ENCODE measurements around the gene TMIGD1. TPM values are rescaled to one million over a fixed set of nuclear protein-coding genes. Genes with fewer than 3 reads are reported as not detected.

TMIGD1 gene
- total RNA-seq, 2 donors from 2014 or later = not detected

DNA sequence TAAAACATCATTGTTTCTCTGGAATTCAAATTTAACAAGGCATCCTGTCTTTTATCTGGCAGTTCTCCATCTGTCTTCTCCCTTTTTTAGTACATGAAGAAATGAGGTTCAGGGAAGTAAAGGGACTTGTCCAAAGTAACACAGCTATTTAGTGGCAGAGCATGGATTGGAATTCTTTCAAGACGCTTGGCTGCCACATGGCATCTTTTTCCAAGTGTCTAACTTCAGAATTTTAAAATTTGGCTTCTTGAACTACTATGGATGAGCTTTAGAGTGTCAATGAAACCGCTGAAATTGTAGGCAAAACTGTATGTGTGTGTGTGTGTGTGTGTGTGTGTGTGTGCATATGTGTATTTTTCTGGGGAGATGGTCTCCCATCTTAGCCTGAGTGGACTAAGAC is 5.2 kb upstream of the TMIGD1 start:
- Histone ChIP-seq H3K4me3 (no peak overlapping the region), H3K36me3 (no peaks in the 10 kb centered on the region), H3K9me3 (no peaks in the 10 kb centered on the region), H3K27me3 (replicated peaks; ENCODE audit: insufficient read depth) (no peaks in the 10 kb centered on the region), H3K4me1 (ENCODE audit: control insufficient read depth in 1 of 2, low read depth in 2 of 2) (peaks cover 4 to 6% of the 10 kb centered on the region in 2 donors), H3K27ac (no peak overlapping the region)
- TF ChIP-seq, protein P1, sequence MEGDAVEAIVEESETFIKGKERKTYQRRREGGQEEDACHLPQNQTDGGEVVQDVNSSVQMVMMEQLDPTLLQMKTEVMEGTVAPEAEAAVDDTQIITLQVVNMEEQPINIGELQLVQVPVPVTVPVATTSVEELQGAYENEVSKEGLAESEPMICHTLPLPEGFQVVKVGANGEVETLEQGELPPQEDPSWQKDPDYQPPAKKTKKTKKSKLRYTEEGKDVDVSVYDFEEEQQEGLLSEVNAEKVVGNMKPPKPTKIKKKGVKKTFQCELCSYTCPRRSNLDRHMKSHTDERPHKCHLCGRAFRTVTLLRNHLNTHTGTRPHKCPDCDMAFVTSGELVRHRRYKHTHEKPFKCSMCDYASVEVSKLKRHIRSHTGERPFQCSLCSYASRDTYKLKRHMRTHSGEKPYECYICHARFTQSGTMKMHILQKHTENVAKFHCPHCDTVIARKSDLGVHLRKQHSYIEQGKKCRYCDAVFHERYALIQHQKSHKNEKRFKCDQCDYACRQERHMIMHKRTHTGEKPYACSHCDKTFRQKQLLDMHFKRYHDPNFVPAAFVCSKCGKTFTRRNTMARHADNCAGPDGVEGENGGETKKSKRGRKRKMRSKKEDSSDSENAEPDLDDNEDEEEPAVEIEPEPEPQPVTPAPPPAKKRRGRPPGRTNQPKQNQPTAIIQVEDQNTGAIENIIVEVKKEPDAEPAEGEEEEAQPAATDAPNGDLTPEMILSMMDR (IDR thresholded peaks at IDR 0.05) = no peak
- no peak for DNase-seq (ENCODE audit: low spot score)
- ATAC-seq (ENCODE audit: insufficient number of reproducible peaks, low FRiP score, low read depth) = no peak

DNA sequence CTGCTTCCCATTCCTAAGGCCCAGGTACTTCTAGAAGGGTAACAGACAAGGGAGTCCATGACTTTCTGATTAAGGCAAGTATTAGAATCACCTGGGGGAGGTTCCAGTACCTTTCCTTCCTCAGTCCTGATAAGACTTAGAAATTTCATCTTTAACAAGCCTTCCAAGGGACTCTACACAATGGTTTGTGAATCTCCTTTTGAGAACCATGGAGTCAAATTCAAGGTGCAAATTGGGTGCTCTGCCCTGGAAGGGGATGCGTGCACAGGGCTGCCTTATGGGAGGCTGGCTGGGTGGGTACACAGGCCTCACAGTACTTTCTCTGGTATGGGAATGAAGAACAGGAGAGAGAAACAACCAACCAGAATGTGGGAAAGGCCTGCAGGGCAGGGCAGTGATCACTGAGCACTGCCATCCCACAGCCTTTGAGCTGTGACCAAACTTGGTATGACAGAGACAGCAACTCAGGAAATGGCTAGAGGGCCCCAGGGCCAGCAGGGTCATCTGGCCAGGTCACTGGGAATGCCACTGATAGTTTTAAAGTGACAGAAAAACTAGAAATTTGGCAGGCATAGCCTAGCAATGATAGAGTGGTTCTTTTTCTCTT is 3.6 kb upstream of the TMIGD1 start:
- no peak for DNase-seq (ENCODE audit: low spot score)
- H3K36me3 ChIP-seq = no peaks in the 10 kb centered on the region
- H3K4me1 ChIP-seq (ENCODE audit: control insufficient read depth in 1 of 2, low read depth in 2 of 2) = peaks cover 0 to 4% of the 10 kb centered on the region in 2 donors
- no peaks in the 10 kb centered on the region for H3K27me3 ChIP-seq (replicated peaks; ENCODE audit: insufficient read depth)
- no peak overlapping the region for H3K4me3 ChIP-seq
- no peak for ATAC-seq (ENCODE audit: insufficient number of reproducible peaks, low FRiP score, low read depth)
- TF ChIP-seq, protein P1 (IDR thresholded peaks at IDR 0.05) = no peak
- no peaks in the 10 kb centered on the region for H3K9me3 ChIP-seq
- no peak overlapping the region for H3K27ac ChIP-seq

DNA sequence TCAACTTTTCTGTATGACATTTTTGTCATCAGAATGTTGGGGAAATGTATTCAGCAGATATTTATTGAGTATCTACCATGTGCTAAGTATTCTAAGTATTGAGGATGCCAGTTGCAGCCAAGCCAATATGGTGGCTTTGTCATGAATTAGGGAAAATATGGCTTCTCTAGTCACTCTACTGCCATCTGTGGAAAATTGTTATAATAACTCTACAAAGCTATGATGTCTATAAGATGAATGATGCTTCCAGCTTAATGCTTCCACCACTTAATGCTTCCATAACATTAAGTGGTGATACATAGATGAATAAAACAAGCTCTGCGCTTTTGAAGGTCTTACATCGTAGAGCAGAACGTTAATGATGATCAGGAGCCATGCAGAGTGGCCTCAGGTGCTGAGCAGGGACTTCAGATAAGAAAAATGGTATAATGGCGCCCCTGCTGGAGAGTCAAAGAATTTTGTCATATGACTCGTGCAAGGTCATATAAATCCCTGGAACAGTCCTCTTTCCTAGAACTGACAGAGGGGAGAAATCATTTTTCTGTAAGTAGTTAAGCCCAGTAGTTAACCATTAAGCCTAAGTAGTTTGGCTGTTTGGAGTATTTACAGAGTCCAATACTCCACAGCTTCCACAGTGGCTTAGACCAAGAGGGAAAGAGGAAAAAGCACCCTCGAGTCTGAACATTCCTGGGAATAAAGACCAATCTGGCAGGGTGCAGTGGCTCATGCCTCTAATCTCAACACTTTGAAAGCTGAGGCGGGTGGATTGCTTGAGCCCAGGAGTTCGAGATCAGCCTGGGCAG is 2.7 kb upstream of the TMIGD1 start:
- DNase-seq (ENCODE audit: low spot score) = no peak
- TF ChIP-seq, protein P1 (IDR thresholded peaks at IDR 0.05) = peak; percentile 41
- Histone ChIP-seq H3K27ac (no peak overlapping the region), H3K36me3 (no peaks in the 10 kb centered on the region), H3K27me3 (replicated peaks; ENCODE audit: insufficient read depth) (no peaks in the 10 kb centered on the region), H3K4me3 (no peak overlapping the region), H3K4me1 (ENCODE audit: control insufficient read depth in 1 of 2, low read depth in 2 of 2) (peaks cover 0 to 4% of the 10 kb centered on the region in 2 donors), H3K9me3 (no peaks in the 10 kb centered on the region)
- no peak for ATAC-seq (ENCODE audit: insufficient number of reproducible peaks, low FRiP score, low read depth)

DNA sequence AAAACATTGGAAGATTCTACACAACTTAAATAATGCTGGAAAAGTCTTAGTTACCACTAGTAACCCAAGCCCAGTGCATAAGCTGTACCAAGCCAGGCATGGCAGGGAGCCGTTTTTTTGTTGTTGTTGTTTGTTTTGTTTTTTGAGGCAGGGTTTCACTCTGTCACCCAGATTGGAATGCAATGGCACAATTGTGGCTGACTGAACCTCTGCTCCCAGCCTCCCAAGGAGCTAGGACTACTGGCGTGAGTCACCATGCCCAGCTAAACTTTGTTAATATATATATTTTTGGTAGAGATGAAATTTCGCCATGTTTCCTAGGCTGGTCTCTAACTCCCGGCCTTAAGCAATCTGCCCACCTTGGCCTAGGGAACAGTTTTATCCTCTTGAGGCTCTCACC is 564 bp upstream of the TMIGD1 start:
- DNase-seq (ENCODE audit: low spot score) = no peak
- TF ChIP-seq, protein P1 (IDR thresholded peaks at IDR 0.05) = no peak
- no peaks in the 10 kb centered on the region for H3K9me3 ChIP-seq
- no peaks in the 10 kb centered on the region for H3K27me3 ChIP-seq (replicated peaks; ENCODE audit: insufficient read depth)
- ATAC-seq (ENCODE audit: insufficient number of reproducible peaks, low FRiP score, low read depth) = no peak
- H3K4me1 ChIP-seq (ENCODE audit: control insufficient read depth in 1 of 2, low read depth in 2 of 2) = no peaks in the 10 kb centered on the region
- H3K36me3 ChIP-seq = no peaks in the 10 kb centered on the region
- H3K4me3 ChIP-seq = no peak overlapping the region
- no peak overlapping the region for H3K27ac ChIP-seq

DNA sequence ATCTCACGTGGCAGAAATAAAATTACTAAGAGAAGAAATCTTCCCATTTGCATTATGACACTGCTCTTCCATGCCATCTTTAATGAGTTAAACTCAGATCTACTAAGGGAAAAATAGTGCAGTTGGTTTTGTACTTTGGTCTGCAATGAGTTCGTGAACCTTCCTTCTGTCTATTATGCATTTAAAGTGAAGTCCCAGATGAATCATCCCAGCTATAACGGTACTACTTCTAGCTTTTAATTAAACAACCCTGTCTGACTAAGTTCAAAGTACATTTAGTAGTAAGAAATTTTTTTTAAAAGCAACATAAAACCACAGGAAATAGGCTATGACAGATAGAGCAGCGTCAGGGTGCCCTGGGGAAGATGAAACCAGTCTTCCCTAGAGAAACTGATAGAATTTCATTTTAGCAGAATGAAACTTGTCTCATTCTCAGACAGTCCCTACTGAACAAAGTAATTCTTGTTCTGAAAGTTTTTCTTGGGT is 1.8 kb downstream of the TMIGD1 start:
- ATAC-seq (ENCODE audit: insufficient number of reproducible peaks, low FRiP score, low read depth) (no peak), DNase-seq (ENCODE audit: low spot score) (no peak)
- no peaks in the 10 kb centered on the region for H3K4me1 ChIP-seq (ENCODE audit: control insufficient read depth in 1 of 2, low read depth in 2 of 2)
- no peaks in the 10 kb centered on the region for H3K27me3 ChIP-seq (replicated peaks; ENCODE audit: insufficient read depth)
- TF ChIP-seq, protein P1 (IDR thresholded peaks at IDR 0.05) = no peak
- H3K9me3 ChIP-seq = no peaks in the 10 kb centered on the region
- no peaks in the 10 kb centered on the region for H3K36me3 ChIP-seq
- no peak overlapping the region for H3K4me3 ChIP-seq
- no peak overlapping the region for H3K27ac ChIP-seq

Data from thoracic aorta (tissue), 2 donors.